Body of pancreas (tissue), 4 donors: ENCODE results near the gene CCER1. TPM values are rescaled to one million over a fixed set of nuclear protein-coding genes. Genes with fewer than 3 reads are reported as not detected.

Experiments used
- ATAC-seq: fragments of 150-250 bp; one replicate; pipeline ENCODE4 v1.9.1; 2016
- DNase-seq, 4 donors: peaks; one replicate each; pipeline ENCODE4 v3.0.0-alpha.2; 2019
- H3K27ac ChIP-seq, 4 donors: fragments of 200-600 bp; sonication (generic); 1 replicate in 3 of 4; 2 replicates in 1 of 4; pipeline versions ENCODE4 v1.5.1 to v1.6.1; 2016 to 2019; ENCODE audit warnings: mild to moderate bottlenecking in 1 of 4, mixed read lengths in 1 of 4, moderate library complexity in 1 of 4
- H3K27me3 ChIP-seq, 2 donors: fragments of 200-600 bp; sonication (generic); one replicate each; pipeline ENCODE4 v1.6.0; 2016; ENCODE audit warnings: mild to moderate bottlenecking in 1 of 2
- H3K36me3 ChIP-seq, 2 donors: fragments of 200-600 bp; sonication (generic); replicated peaks in 1 of 2; 2 replicates each; pipeline ENCODE4 v1.5.1; 2016; ENCODE audit warnings: low read depth in 2 of 2; ENCODE audit not compliant: insufficient read depth in 1 of 2
- H3K4me1 ChIP-seq: fragments of 200-600 bp; sonication (generic); one replicate; pipeline ENCODE4 v1.6.0; 2016
- H3K4me3 ChIP-seq, 2 donors: fragments of 200-600 bp; sonication (generic); 1 replicate in 1 of 2; 2 replicates in 1 of 2; pipeline ENCODE4 v1.5.1; 2016 to 2019
- H3K9me3 ChIP-seq, 3 donors: fragments of 200-600 bp; sonication (generic); 1 replicate in 2 of 3; 2 replicates in 1 of 3; pipeline ENCODE4 v1.5.1; 2016
- POLR2A ChIP-seq, 3 donors: fragments of 450-650 bp; IDR thresholded peaks; one replicate each; pipeline ENCODE4 v1.6.1; 2016; ENCODE audit warnings: antibody characterized with exemption in 3 of 3, mild to moderate bottlenecking in 2 of 3
- WGBS, 2 donors: methylation state at CpG; one replicate each; pipeline ENCODE4 v1.1.5; 2017; 5-methylcytosine and 5-hydroxymethylcytosine counted together
- intact Hi-C: fragments of 100-400 bp; cut with DNase I; formaldehyde crosslinking; loops from one replicate; pipeline ENCODE4 v1.15.1; 2023
- total RNA-seq, 2 donors: library from RNA; depleted of rRNA; stranded (reverse); fragments of >200 nt; gene quantifications; one replicate each; pipeline ENCODE4 v1.1.0, GENCODE V29; 2016
- TF ChIP-seq, protein P1 (sequence below), 7 experiments: fragments of 450-650 bp in 4 of 7; fragments of 200-600 bp in 3 of 7; sonication (generic) in 3 of 7; IDR thresholded peaks; one replicate each; pipeline ENCODE4 v1.5.1; 2016 to 2019; ENCODE audit warnings: antibody characterized with exemption in 7 of 7

CCER1 gene
- total RNA-seq, 2 donors from 2014 or later: not detected

DNA sequence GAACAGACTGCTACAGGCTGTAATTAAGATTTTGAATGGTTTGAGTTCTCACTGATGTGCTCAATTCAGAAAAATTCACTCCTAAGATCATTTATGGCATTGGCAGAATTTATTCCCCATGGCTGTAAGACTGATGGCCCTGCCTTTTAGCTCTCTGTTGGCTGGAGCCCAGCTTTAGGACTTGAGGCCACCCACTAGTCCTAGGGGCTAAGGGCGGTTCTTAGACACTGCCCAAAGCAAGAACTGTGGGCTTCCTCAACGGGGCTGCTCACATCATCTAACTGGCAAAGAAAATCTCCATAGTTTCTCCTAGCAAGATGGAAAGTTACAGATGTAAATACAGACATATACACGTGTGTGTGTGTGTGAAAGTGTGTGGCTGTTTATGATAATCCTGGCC, 3.4 kb upstream of the CCER1 start:
- H3K9me3 ChIP-seq: no peaks in the 10 kb centered on the region
- WGBS, 2 donors: 57 to 66% methylated on average over 3 of the region's 3 CpGs
- H3K36me3 ChIP-seq: no peaks in the 10 kb centered on the region
- intact Hi-C loops: no loop called here
- no peak overlapping the region for H3K4me3 ChIP-seq
- TF ChIP-seq, protein P1, sequence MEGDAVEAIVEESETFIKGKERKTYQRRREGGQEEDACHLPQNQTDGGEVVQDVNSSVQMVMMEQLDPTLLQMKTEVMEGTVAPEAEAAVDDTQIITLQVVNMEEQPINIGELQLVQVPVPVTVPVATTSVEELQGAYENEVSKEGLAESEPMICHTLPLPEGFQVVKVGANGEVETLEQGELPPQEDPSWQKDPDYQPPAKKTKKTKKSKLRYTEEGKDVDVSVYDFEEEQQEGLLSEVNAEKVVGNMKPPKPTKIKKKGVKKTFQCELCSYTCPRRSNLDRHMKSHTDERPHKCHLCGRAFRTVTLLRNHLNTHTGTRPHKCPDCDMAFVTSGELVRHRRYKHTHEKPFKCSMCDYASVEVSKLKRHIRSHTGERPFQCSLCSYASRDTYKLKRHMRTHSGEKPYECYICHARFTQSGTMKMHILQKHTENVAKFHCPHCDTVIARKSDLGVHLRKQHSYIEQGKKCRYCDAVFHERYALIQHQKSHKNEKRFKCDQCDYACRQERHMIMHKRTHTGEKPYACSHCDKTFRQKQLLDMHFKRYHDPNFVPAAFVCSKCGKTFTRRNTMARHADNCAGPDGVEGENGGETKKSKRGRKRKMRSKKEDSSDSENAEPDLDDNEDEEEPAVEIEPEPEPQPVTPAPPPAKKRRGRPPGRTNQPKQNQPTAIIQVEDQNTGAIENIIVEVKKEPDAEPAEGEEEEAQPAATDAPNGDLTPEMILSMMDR (IDR thresholded peaks at IDR 0.05): no peak
- ATAC-seq (no peak), DNase-seq (no peak)
- H3K27ac ChIP-seq: no peak overlapping the region
- no peaks in the 10 kb centered on the region for H3K27me3 ChIP-seq
- H3K4me1 ChIP-seq: no peaks in the 10 kb centered on the region

DNA sequence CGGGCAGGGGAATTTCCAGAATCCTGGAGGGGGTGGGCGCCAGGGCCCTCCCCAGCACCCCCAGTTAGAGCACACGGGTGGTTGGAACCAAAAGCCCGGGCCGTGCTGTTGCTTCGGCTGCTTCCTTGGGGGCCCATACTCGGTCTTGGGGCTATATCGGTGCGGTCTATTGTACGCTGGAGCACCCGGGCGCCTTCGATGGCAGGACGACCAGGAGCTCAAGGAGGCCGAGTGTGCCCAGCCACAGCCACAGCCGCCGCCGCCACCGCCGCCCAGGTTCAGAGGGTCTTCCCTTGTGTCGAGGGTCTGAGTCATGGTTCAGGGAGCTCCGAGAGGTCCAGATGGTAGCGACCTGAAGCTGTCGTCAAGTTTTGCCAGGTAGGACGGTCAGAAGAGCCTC, 548 bp downstream of the CCER1 start:
- no peaks in the 10 kb centered on the region for H3K9me3 ChIP-seq
- H3K36me3 ChIP-seq: no peaks in the 10 kb centered on the region
- TF ChIP-seq POLR2A (IDR thresholded peaks at IDR 0.05): no peak
- TF ChIP-seq, protein P1 (IDR thresholded peaks at IDR 0.05): no peak
- WGBS, 2 donors: 91 to 95% methylated on average over 11 to 24 of the region's 25 CpGs
- no peak overlapping the region for H3K4me3 ChIP-seq
- ATAC-seq (no peak), DNase-seq (no peak)
- intact Hi-C loops: no loop called here
- no peaks in the 10 kb centered on the region for H3K27me3 ChIP-seq
- H3K4me1 ChIP-seq: no peaks in the 10 kb centered on the region
- H3K27ac ChIP-seq: no peak overlapping the region

DNA sequence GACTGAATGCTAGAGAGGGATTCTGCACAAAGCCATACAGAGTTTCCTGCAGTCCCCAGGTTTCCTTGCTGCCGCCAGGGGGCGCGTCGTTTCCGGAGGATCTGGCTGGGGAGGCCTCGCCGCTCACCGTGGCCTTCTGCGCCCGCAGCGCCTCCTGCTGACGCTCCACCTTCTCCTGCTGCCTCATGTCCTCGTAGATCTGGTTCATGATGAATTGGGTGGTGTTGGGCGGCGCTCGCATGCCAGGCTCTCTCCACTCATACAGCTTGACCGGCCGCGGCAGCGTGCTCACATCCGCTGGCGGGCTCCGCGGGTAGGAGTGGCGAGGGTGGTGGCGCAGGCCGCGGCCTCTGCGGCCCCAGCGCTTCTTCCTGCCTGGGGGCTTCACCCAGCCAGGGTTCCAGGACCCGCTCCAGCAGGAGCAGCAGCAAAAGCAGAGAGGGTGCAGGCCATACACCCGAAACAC, 987 bp downstream of the CCER1 start:
- no peak overlapping the region for H3K4me3 ChIP-seq
- peak; percentile 35 for ATAC-seq
- WGBS, 2 donors: 70 to 79% methylated on average over 26 to 31 of the region's 32 CpGs
- DNase-seq: peak in 1 of 4 donors; percentile 21
- no peak overlapping the region for H3K27ac ChIP-seq
- no peaks in the 10 kb centered on the region for H3K9me3 ChIP-seq
- TF ChIP-seq POLR2A (IDR thresholded peaks at IDR 0.05): no peak
- TF ChIP-seq, protein P1 (IDR thresholded peaks at IDR 0.05): peak in 5 of 7 experiments; percentile 17 to 35 (median 19)
- no peaks in the 10 kb centered on the region for H3K36me3 ChIP-seq
- H3K4me1 ChIP-seq: no peaks in the 10 kb centered on the region
- intact Hi-C loops: no loop called here
- no peaks in the 10 kb centered on the region for H3K27me3 ChIP-seq

DNA sequence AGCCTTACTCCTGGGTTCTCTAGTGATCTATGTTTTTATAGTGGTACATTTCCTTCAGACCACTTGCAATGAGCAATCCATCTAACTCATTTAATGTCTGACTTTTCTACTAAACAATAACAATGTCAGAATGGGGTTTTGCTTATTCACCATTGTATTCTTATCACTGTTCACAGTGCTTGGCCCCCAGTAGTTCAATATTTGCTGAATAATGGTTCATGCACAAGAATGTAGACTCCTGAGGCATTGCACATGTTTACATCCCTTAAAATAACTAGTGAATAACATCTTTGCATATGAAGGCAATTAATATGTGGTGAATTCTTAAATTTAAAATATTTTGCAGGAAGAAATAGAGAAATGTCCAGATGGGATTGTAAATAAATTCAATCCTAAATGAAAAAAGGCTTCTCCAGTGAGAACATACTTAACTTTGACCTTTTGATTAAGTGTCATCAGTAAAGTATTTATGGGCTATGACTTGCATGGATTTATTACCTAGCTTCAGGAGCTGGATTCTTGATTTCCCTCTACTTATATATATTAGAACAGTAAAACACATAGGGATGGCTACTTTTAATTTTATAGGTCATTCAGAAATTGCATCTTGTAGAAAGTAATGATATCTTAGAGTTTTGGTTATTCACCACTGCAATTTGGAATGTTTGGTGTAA, 3.4 kb downstream of the CCER1 start:
- H3K36me3 ChIP-seq: no peaks in the 10 kb centered on the region
- ATAC-seq (no peak), DNase-seq (no peak)
- H3K4me1 ChIP-seq: no peaks in the 10 kb centered on the region
- H3K9me3 ChIP-seq: no peaks in the 10 kb centered on the region
- no peak overlapping the region for H3K4me3 ChIP-seq
- no peaks in the 10 kb centered on the region for H3K27me3 ChIP-seq
- intact Hi-C loops: no loop called here
- TF ChIP-seq, protein P1 (IDR thresholded peaks at IDR 0.05): no peak
- no peak for TF ChIP-seq POLR2A (IDR thresholded peaks at IDR 0.05)
- H3K27ac ChIP-seq: no peak overlapping the region

DNA sequence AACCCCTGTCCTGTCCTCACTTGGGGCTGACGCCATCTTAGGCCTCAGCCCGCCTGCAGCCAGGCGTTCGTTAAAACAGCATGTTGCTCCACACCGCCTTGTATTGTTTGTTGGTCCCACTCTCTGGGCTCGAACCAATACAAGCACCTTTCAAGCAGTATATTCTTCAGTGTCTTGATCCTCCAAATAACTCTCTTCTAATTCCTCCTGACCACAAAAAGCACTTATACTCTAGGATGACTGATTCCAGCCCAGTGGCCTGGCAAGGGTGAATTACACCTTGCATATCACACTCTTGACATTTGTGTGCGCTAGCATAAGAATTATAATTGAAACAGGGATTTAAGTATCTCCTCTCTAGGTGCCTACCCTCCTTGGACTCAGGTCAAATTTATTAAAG, 7.1 kb downstream of the CCER1 start:
- Histone ChIP-seq H3K36me3 (no peaks in the 10 kb centered on the region), H3K27me3 (no peaks in the 10 kb centered on the region), H3K9me3 (no peaks in the 10 kb centered on the region), H3K4me3 (no peak overlapping the region), H3K4me1 (no peaks in the 10 kb centered on the region), H3K27ac (no peak overlapping the region)
- intact Hi-C loops: no loop called here
- WGBS, 2 donors: 88% methylated on average over 7 of the region's 7 CpGs
- TF ChIP-seq POLR2A (IDR thresholded peaks at IDR 0.05): no peak
- TF ChIP-seq, protein P1 (IDR thresholded peaks at IDR 0.05): no peak
- DNase-seq (no peak), ATAC-seq (no peak)
